IPS DF 4.7 (cell line): ENCODE measurements around the gene KLRD1.
A peak's percentile ranks its signal among the peaks of the same experiment; 100 is the strongest.
"Not testable (repeated sequence)": the region's sequence is repeated elsewhere in the genome, so short reads cannot be mapped to it uniquely, and the experiment has no call there.

Source experiments
- DNase-seq: peaks from one replicate; pipeline ENCODE4 v3.0.0-alpha.2; 2013; ENCODE audit warnings: low spot score; ENCODE audit errors: extremely low read depth

The KLRD1 gene

DNA sequence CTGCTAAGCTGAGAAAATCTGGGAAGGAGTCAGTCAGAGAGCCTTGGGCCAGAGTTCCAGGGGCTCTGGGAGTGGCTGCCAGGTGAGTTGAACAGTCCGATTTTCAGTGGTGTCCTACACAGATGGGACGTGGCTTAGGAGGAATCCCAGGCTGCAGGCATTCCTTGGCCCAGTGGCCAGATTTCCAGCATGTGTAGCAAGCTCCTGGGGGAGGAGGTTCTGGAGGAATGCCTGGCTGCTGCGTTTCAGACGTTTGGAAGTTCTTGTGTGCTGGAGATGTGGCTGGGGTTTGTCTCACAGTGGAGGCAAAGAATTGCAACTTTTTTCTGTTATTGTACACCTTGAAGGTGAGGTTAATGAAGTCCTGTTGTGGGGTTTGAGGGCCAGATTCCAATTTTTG, 28.5 kb downstream of the KLRD1 start:
- not testable (repeated sequence) for DNase-seq

DNA sequence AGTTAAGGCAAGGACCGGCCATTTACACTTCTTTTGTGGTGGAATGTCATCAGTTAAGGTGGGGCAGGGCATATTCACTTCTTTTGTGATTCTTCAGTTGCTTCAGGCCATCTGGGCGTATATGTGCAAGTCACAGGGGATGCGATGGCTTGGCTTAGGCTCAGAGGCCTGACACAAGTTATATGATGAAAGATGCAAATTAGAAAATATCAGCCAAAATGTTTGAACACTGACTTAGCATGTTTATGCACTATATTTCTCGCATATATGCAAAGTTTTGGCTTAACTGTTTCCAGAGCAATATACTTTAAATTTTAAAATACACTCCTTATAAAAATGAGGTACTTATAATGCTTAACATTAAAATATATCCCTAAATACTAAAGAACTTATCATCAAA, 30.8 kb downstream of the KLRD1 start:
- not testable (repeated sequence) for DNase-seq

DNA sequence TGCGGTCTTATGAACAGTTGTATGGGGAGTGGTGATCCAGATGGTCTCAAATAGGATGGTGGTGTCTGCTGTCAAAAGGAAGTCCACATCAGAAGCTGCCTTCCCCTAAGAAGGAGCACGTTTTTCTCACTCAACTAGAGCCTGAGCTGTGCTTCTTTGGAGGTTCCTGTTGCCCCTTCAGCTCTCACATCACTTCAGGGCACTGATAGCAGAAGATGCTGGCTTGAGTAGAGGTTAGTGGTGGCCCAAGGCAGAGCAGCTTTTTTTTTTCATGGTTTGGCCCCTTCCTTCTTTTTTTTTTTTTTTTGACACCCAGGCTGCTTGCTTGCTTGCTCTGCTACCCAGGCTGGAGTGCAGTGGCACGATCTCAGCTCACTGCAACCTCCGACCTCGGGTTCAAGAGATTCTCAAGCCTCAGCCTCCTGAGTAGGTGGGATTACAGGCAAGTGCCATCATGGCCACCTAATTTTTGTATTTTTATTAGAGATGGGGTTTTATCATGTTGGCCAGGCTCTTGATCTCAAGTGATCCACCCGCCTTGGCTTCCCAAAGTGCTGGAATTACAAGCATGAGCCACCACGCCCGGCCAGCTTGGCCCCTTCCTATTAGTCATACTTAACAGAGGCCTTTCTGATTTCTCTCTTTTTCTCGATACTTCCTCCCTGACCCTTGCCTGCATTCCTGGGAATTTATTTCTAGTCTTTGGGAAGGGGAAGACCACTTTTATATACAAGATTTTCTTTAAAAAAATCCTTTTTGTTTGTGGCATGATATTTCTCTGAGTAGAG, 31.6 kb downstream of the KLRD1 start:
- no peak for DNase-seq

DNA sequence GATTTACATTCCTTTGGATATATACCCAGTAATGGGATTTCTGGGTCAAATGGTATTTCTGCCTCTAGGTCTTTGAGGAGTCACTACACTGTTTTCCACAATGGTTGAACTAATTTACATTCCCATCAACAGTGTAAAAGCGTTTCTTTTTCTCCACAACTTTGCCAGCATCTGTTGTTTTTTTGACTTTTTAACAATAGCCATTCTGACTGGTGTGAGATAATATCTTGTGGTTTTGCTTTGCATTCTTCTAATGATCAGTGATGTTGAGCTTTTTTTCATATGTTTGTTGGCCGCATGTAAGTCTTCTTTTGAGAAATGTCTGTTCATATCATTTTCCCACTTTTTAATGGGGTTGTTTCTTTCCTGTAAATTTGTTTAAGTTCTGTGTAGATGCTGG, 33.3 kb downstream of the KLRD1 start:
- not testable (repeated sequence) for DNase-seq

DNA sequence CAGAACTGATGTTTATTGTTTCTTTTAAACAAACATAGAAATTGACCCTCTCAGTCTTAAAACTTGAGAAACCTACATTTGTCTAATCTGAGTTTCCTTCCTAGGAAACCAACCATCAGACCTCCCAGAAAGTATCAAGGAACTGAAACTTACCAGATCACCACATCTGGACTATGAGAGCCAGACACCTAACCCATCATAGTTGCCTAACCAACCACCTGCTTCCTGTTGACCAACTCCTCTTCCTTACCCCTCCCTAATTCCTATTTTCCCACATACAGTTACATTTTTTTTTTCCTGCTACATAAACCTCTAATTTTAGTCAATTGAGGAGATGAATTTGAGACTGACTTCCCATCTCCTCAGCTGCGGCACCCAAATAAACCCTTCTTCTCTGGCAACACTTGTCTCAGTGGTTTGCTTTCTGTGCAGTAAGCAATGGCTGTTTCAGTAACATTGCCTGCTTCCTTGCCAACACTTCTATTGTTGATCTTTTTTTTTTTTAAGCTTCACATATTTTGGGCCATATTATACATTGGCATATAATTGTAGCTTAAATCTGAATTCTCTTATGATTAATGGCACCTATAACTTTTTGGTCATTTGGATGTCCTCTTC, 34.3 kb downstream of the KLRD1 start:
- no peak for DNase-seq

DNA sequence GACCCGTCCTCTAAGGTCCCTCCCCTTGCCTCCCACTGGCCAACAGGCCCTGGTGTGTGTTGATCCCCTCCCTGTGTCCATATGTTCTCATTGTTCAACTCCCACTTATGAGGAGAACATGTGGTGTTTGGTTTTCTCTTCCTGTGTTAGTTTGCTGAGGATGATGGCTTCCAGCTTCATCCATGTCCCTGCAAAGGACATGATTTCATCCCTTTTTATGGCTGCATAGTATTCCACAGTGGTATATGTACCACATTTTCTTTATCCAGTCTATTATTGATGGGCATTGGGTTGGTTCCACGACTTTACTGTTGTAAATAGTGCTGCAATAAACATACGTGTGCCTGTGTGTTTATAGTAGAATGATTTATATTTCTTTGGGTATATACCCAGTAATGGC, 43.8 kb downstream of the KLRD1 start:
- DNase-seq = not testable (repeated sequence)

DNA sequence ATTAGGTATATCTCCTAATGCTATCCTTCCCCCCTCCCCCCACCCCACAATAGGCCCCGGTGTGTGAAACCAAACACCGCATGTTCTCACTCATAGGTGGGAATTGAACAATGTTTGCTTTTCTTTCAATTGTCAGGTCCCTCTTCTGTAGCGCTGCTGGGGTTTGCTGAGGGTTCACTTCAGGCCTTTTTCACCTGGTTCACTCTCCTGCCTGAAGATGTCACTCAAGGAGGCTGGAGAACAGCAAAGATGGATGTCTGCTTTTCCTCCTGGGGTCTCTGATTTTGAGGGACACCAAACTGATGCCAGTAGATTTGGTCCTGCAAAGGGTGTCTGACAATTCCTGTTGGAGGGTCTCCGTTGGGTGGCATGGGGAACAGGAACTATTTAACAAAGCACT, 46.4 kb downstream of the KLRD1 start:
- no peak for DNase-seq

DNA sequence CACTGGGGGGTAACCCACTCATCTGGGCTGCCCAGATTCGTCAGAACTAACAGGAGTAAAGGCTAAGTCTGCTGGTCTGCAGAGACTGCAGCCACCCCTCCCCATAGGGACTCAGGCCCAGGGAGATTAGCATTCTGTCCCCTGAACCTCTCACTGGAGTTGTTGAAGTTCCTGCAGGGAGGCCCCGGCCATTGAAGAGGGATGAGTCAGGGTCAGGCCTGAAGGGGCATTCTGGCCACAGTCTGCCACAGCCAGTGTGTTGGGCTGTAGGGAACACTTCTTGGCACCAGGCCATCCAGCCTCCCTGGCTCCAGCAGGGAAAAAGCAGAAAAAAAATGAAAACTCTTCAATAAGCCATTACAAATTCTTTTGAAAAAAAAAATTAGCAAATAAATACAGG, 46.8 kb downstream of the KLRD1 start:
- DNase-seq = no peak

DNA sequence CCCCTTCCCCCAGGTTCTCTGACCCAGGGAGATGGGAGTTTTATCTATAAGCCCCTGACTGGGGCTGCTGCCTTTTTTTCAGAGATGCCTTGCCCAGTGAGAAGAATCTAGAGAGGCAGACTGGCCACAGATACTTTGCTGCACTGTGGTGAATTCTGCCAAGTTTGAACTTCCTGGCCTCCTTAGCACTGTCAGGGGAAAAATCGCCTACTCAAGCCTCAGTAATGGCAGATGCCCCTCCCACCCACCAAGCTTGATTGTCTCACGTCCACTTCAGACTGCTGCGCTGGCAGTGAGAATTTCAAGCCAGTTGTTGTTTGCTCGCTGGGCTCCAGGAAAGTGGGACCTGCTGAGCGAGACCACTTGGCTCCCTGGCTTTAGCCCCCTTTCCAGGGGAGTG, 50.5 kb downstream of the KLRD1 start:
- DNase-seq = no peak

DNA sequence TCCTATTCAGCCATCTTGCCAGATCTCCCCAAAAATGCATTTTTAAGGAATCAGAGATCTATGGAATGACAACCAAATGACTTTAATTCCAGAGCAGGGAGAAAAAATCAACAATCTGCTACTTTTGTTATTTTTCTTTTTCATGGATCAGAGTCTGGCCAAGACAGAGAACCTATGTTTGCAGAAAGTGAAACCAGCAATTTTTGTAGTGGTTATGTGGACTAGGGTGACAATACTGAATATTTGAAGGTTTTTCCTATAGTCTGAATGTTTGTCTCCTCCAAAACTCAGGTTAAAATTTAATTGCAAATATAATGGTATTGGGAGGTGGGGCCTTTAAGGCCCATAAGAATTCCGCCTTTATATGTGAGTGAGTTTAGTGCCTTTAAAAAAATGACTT, 51.3 kb downstream of the KLRD1 start:
- no peak for DNase-seq

DNA sequence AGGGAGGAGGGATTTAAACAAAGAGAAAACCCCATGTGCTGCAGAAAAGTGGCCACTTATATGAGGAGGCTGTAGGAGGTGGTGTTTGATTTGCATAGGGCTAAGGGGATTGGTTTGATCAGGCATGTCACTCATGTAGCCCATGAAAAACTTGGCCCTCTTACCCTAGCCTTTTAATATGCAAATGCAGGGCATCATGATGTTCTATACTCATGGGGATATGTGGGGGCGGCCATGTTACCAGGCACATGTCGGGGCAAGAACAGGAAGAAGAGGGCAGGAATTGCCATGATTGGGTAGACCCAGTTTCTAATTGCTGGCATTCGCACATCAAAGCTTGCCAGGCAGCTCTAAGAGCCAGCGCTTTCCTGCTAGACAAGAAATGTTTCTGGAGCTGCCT, 53.4 kb downstream of the KLRD1 start:
- DNase-seq = peak; percentile 86

DNA sequence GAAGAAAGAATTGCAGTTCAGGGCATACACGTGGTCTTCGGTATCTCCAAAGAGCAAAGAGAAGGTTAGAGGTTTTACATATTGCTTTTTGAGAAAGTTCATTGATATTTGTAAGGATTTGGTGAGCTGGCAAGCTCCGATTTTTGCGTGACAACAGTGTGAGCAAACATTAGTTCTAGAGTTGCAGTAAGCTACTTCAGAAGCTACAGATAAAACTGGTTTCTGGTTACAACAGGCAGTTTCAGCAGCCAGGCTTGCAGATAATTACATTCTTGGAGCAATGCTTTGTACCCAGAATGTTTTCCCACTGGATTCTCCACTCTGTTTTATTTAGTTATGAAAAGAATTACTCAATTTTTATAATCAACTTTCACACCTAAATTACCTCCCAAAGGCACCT, 54.0 kb downstream of the KLRD1 start:
- DNase-seq = no peak

DNA sequence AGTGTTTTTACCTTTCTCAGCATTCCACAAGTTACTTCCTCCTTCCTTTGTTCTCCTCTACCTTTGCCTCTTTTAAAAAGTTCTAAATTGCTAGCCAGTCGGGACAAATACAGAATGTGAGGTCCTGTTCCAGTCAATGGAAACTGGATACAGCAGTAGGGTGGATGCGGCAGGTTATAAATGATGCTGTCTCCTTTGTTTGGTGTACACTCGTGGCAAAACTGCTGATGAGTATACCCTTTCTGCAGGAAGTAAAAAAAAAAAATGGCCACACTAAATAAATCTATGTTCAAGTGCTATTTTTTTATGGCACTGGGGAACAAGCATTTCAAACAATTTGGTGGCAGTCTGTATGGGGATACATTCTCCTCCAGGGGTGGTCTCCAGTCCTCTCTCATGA, 54.7 kb downstream of the KLRD1 start:
- no peak for DNase-seq

DNA sequence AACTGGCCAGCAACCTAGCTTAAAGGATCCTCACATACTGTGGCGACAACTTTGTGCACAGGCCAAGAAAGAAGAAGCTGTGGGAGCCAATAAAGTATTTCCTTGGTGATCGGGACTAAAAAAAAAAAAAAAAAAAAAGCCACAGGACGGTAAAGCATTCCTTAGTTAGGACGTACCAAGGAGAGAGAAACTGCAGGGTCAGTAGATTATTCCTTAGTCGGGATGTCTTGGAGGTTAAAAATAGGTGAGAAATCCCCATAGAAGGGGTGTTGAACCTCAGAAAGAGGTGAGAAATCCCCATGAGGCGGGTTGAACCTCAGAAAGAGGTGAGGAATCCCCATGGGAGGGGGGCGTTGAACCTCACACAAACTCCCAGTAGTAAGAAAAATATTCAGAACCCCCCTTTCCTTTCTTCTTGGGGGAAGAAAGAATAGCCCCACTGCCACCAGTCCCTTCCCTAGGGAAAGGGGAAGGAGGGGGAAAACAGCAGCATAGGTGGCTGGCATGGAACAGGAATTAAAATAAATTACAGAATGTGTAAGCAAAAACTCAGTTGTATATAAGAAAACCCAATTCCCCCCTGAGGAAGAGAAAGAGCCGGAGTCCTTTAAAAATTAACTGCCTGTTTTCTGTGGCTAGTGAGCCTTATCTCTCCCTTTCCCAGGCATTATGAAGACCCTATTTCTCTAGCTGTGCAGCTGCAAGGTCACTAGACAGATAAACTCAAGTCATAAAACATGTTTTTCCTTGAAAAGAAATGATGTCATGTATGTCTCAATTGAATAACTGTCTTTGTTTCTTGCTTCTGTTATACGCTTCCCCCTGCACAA, 55.4 kb downstream of the KLRD1 start:
- no peak for DNase-seq

DNA sequence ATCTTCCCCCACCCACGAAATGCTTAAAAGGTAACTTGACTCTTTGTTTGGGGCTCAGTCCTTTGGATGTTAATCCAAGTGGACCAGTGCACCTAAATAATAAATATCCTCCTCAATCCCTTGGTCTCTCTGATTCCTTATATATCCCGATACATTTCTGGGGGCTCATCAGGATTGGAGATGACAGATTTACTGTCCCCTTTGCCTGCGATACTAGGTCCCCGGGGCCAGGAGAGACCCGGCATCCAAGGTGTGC, 55.9 kb downstream of the KLRD1 start:
- no peak for DNase-seq

DNA sequence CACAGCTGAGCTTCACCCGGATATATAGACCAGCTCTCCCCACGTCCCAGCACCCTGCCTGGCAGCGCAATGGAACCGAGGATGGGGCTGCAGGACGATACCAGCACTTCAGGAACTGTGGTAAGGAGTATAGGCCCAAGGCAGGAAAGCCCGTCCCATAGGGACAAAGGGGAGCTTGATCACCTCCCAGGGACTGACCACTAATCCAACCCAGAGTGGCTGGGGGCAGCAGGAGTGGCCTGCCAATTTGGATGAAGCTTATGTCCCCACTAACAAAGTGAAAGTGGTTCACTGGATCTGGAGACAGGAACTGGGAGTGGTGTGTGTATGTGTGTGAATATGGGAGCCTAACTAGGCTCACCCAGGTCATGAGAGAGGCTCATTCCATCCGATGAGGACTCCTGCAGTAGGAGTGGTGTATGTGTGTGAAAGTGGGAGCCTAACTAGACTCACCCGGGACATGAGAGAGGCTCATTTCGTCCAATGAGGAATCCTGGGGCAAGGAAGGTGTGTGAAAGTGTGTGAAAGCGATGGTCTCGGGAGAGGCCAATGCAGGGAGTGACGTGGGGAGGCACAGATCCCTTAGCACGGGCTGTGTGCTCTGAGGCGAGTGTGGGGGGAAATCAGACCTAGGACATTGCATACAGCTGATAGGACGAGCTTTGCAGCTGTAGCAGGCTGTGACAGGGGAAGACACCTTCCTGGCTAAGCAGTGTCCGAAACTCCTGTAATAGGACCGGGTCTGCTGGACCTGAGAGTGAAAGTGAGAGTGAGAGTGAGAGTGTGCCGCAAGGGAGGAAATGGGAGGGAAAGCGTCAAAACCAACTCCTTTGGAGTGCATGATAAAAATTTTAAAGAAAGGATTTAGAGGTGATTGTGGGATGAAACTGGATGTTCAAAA, 56.5 kb downstream of the KLRD1 start:
- no peak for DNase-seq

DNA sequence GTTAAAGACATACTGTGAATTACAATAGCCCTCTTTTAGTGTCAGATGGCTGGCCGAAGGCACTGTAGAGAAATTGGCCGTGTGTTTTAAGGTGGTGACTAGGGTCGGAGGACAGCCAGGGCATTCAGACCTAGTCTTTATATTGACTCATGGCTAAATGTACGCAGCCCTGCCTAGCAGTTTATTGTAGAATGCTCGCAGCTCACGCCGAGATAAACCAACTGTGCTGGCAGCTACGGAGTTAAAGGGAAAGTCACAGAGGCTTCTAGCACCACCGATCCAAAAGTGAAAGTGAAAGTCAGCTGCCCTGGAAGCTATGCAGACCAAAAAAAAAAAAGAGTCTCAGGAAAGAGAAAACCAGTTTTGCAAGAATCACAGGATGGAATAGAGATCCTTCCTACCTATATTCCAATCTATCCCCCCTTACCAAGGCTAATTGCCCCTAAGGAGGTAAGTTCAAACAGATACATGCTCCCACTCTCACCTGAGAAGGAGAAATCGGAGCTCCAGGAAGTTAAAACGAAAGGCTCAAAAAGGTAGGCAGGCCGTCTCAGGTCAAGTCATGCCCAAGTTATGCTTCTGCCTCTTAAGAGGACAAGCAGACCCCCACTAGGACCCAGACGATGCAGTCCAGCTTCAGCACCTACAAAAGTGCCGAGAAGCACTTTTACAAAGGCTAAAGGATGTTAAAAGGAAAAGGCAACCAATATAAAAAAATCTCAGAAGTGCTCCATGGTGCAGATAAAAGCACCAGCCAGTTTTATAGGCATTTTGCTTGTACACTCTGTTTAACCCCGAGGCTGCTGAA, 57.3 kb downstream of the KLRD1 start:
- DNase-seq = no peak

DNA sequence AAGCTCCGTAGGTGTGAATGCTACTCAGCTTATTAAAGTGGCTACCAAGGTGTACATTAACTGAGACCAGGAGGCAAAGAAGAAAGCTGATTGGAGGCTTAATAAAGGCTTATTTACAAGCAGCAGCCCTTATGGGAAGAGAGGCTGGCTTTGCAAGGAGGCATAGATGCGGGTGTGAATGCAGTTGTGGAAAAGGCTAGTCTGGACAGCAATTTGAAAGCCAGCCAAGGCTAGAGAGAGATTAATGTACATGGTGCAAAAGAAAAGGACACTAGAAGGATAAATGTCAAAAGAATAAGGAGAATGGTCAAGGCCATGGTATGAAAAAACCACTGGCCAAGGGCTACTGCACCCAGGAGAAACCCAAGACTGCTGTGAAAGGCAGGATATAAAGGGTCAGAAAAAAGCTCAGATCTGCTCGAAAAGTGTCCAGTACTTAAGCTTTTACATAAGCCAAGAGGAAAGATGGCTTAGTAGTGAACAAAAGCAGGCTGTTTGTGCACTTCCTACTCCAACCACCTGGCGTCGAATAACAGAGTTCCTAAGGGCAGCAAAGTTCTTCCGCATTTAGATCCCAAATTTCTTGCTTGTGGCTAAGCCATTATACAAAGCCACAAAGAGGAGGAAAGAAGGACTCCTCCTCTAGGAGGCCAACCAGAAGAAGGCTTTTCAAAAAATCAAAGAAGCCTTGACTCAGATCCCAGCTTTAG, 58.2 kb downstream of the KLRD1 start:
- no peak for DNase-seq

DNA sequence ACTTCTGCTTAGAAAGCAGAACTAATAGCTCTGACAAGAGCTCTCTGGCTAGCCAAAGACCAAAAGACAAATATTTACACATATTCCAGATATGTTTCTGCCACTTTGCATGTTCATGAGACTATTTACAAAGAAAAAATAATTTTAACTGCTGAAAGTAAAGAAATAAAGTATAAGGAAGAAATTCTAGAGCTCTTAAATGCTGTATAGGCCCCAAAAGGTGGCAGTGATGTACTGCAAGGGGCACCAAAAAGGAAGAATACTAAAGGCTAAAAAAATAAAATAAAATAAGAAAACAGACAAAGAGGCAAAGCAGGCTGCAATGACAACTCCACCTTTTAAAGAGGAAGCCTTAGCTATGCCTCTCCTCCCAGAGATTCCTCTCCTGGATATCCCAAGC, 59.2 kb downstream of the KLRD1 start:
- no peak for DNase-seq

DNA sequence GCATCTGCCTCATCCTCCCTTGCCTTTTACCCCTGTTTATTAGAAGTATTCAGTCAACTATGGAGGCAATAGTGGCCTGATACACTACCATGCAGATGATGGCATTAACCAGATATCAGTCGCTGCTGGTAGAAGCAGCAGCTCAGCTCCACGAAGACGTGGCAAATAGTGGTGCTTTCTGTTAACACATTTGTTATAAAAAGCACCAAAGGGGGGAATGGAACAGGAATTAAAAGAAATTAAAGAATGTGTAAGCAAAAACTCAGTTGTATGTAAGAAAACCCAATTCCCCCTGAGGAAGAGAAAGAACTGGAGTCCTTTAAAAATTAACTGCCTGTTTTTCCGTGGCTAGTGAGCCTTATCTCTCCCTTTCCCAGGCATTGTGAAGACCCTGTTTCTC, 60.0 kb downstream of the KLRD1 start:
- not testable (repeated sequence) for DNase-seq
